Measurements from ENCODE around the gene IPO5.

GRCh38 chr13:97982286-97982685 lies 28.8 kb downstream of the IPO5 start:
- TF ChIP-seq CTCF (optimal IDR thresholded peaks at IDR 0.05 in 1 of 3, IDR thresholded peaks at IDR 0.05 in 1 of 3, conservative IDR thresholded peaks at IDR 0.05 in 1 of 3; ENCODE audit: extremely low read depth in 1 of 3, insufficient read depth in 2 of 3, low read length in 3 of 3) (no peak), EZH2 (IDR thresholded peaks at IDR 0.05; ENCODE audit: low read length) (no peak)

All from keratinocyte (primary cell).